Measurements from ENCODE around the gene NIFK.
"Not testable (repeated sequence)": the region's sequence is repeated elsewhere in the genome, so short reads cannot be mapped to it uniquely, and the experiment has no call there.

NIFK gene

GRCh38 chr2:121694398-121695170, 42.1 kb downstream of the NIFK start:
- no peak overlapping the region for H3K4me2 ChIP-seq (ENCODE audit: low read length)
- H3K36me3 ChIP-seq (ENCODE audit: control insufficient read depth, insufficient read depth, low read length), result no peaks in the 10 kb centered on the region
- H3K79me2 ChIP-seq, result no peaks in the 10 kb centered on the region
- H3K27me3 ChIP-seq (ENCODE audit: control insufficient read depth, insufficient read depth, low read length), result no peaks in the 10 kb centered on the region
- H3K9ac ChIP-seq, result no peak overlapping the region
- no peak overlapping the region for H3K4me3 ChIP-seq (ENCODE audit: low read depth, low read length)
- H3K27ac ChIP-seq, result no peak overlapping the region
- no peaks in the 10 kb centered on the region for H3K9me3 ChIP-seq (ENCODE audit: control insufficient read depth, low read length)
- H3K4me1 ChIP-seq, result no peaks in the 10 kb centered on the region
- no peak for TF ChIP-seq CTCF (IDR thresholded peaks at IDR 0.05)
- H2AFZ ChIP-seq, result no peak overlapping the region

GRCh38 chr2:121690572-121690971, 46.1 kb downstream of the NIFK start:
- not testable (repeated sequence) for H3K4me3 ChIP-seq (ENCODE audit: low read depth, low read length); H3K4me1 ChIP-seq; H3K9ac ChIP-seq; H3K27me3 ChIP-seq (ENCODE audit: control insufficient read depth, insufficient read depth, low read length); H3K79me2 ChIP-seq; H2AFZ ChIP-seq; H3K27ac ChIP-seq; H3K4me2 ChIP-seq (ENCODE audit: low read length); H3K9me3 ChIP-seq (ENCODE audit: control insufficient read depth, low read length); H3K36me3 ChIP-seq (ENCODE audit: control insufficient read depth, insufficient read depth, low read length)

GRCh38 chr2:121690095-121690494, 46.6 kb downstream of the NIFK start:
- Histone ChIP-seq H3K36me3 (ENCODE audit: control insufficient read depth, insufficient read depth, low read length) (no peaks in the 10 kb centered on the region), H3K79me2 (no peaks in the 10 kb centered on the region), H3K4me1 (no peaks in the 10 kb centered on the region), H3K4me3 (ENCODE audit: low read depth, low read length) (no peak overlapping the region), H2AFZ (no peak overlapping the region), H3K4me2 (ENCODE audit: low read length) (no peak overlapping the region), H3K27ac (no peak overlapping the region), H3K9me3 (ENCODE audit: control insufficient read depth, low read length) (no peaks in the 10 kb centered on the region), H3K27me3 (ENCODE audit: control insufficient read depth, insufficient read depth, low read length) (no peaks in the 10 kb centered on the region), H3K9ac (no peak overlapping the region)
- no peak for TF ChIP-seq CTCF (IDR thresholded peaks at IDR 0.05)

- Histone ChIP-seq H3K4me3 (ENCODE audit: low read depth, low read length) (no peak overlapping the region), H3K27me3 (ENCODE audit: control insufficient read depth, insufficient read depth, low read length) (no peaks in the 10 kb centered on the region), H3K4me1 (no peaks in the 10 kb centered on the region), H2AFZ (peak overlapping the region; percentile 11), H3K9me3 (ENCODE audit: control insufficient read depth, low read length) (no peaks in the 10 kb centered on the region), H3K27ac (no peak overlapping the region), H3K4me2 (ENCODE audit: low read length) (no peak overlapping the region), H3K9ac (no peak overlapping the region), H3K36me3 (ENCODE audit: control insufficient read depth, insufficient read depth, low read length) (no peaks in the 10 kb centered on the region), H3K79me2 (no peaks in the 10 kb centered on the region)
- peak; percentile 36 for TF ChIP-seq CTCF (IDR thresholded peaks at IDR 0.05)
Observed at GRCh38 chr2:121689356-121689755, 47.3 kb downstream of the NIFK start.

GRCh38 chr2:121688820-121689219, 47.9 kb downstream of the NIFK start:
- H3K36me3 ChIP-seq (ENCODE audit: control insufficient read depth, insufficient read depth, low read length), result no peaks in the 10 kb centered on the region
- no peak overlapping the region for H3K27ac ChIP-seq
- H3K9ac ChIP-seq, result no peak overlapping the region
- no peak overlapping the region for H3K4me3 ChIP-seq (ENCODE audit: low read depth, low read length)
- H3K4me1 ChIP-seq, result no peaks in the 10 kb centered on the region
- no peaks in the 10 kb centered on the region for H3K9me3 ChIP-seq (ENCODE audit: control insufficient read depth, low read length)
- H2AFZ ChIP-seq, result no peak overlapping the region
- no peaks in the 10 kb centered on the region for H3K27me3 ChIP-seq (ENCODE audit: control insufficient read depth, insufficient read depth, low read length)
- H3K4me2 ChIP-seq (ENCODE audit: low read length), result no peak overlapping the region
- no peaks in the 10 kb centered on the region for H3K79me2 ChIP-seq
- no peak for TF ChIP-seq CTCF (IDR thresholded peaks at IDR 0.05)
